Stimulated activated CD8-positive, alpha-beta memory T cell treated with anti-CD3 and anti-CD28 coated beads, Interleukin-15, amount 100 ng/mL, for 24 hours (primary cell): ENCODE measurements around the gene GSTM4.
"Not testable (repeated sequence)": the region's sequence is repeated elsewhere in the genome, so short reads cannot be mapped to it uniquely, and the experiment has no call there.

Experiments
- DNase-seq: peaks from one replicate; pipeline ENCODE4 v3.0.0-alpha.2; 2020; ENCODE audit warnings: low read depth

Gene GSTM4

DNA sequence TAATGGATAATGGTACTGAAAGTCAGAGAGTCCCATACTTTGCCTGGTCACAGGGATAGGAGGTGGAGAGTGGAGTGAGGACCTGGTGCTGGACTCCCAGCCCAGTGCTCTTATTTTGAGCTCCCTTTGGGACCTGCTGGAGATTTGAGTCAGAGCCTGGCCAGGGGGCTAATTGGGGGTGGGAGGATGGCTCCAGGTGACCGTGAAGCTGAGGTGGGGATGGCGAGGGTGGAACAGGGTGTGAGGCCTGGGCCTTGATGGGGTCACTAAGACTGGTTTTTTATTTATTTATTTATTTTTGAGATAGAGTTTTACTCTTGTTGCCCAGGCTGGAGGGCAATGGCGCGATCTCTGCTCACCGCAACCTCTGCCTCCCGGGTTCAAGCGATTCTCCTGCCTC lies 18.5 kb upstream of the GSTM4 start:
- no peak for DNase-seq

GRCh38 chr1:109639063-109639840 lies 16.6 kb upstream of the GSTM4 start:
- DNase-seq, result no peak

GRCh38 chr1:109639841-109640184 lies 16.1 kb upstream of the GSTM4 start:
- DNase-seq, result no peak

DNA sequence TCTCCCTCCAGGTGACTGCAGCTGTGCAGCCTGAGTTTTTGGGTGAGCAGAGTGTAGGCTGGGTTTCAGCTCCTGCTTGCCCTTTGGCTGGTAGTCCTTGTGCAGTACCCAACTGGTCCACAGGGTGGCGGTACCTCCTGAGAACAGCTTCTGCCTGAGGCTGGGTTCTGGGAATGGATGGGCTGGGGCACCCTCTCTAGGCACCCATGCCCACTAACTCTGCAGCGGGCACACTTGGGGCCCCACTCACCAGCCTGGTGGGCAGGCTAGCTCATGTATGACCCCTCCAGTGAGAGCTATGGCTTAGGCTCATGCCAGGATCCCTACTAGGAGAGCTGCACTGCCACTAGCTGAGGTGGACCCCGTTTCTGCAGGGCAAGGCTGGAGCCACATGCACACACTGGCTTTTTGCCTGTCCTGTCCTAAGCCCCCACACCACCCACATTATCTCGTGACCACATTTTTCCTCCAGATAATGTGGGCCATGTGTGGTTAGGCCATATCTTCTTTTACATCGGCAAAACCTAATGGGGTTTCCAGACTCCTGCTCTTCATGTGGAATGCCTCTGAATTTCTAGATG lies 15.5 kb upstream of the GSTM4 start:
- DNase-seq, result peak; percentile 95

DNA sequence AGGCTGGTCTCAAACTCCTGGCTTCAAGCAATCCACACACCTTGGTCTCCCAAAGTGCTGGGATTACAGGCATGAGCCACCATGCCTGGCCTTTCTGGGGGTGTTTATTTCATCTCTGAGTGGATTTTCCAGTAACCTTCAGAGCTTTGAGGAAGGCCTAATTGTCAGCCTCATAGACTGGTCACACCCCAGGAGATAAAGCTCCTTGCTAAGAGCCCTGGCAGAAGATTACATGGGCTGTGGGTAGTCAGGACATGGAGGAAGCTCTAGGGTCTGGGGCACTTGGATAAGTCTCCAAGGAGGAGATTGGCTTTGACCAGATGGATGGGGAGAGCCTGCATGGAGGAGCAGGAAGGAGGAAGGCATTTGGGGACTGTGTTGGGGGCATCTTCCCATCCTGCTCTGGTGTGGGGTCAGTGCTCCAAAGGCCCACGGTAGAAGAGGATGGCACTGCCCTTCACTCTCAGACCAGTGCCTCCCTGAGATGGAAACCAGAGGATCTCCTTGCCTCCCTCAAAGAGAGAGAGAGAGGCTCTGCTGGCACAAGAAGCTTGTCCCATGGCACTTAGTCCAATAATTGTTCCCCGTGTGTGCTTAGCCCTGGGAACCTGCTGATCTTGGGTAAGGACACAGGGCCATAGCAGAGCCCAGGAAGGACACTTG lies 14.7 kb upstream of the GSTM4 start:
- no peak for DNase-seq

GRCh38 chr1:109641861-109642260 lies 14.0 kb upstream of the GSTM4 start:
- DNase-seq, result no peak

DNA sequence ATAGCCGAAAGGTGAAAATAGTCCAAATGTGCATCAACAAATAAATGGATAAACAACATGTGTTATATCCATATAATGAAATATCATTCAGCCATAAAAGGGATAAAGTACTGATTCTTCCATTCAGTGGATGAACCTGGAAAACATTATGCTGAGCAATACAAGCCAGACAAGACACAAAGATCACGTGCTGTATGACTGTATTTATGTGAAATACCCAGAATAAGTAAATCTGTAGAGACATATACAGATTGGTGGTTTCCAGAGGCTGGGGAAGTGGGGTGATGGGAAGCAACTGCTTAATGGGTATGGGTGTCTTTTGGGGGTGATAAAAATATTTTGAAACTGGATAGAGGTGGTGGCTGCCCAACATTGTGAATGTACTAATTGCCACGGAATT lies 13.3 kb upstream of the GSTM4 start:
- DNase-seq, result no peak

DNA sequence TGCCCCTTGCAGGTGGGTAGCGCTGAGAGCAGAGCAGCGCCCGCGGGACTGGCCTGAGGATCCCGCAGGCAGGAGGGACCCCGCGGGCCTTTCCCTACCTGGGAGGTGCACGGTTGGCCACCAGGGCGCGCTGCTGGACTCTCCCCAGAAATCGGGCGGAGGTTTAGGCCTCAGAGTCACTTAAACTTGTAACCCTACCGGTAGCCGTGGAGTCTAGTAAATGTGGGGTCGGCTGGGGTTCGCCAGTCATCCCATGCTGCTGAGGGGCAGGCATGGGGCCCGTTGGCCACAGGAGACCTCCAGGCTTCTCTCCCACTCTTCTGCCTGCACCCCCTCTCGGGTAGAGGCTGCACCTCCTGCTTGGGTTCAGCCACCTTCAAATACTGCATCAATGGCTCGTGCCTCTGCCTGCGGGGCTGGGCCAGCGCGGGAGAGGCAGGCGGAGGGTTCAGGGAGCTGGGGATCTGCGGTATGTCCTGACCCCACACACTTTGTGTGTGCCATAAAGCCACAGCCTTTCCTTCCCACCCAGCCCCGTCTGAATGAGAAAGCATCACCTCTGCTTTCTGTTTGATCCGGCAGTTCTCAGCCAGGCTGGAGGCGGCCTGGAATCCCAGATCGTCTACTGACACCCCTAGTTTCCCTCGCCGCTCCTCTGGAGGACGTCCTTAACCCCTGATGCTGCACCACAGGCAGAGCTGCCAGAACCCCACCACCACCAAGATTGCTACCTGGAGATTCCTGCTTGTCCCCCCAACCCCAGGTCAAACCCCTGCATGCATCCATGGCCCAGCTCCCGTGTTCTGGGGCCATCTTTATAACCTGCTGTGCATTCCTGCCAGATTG lies 12.3 kb upstream of the GSTM4 start:
- peak; percentile 79 for DNase-seq

- no peak for DNase-seq
These were observed 11.2 kb upstream of the GSTM4 start for GRCh38 chr1:109644670-109645069.

DNA sequence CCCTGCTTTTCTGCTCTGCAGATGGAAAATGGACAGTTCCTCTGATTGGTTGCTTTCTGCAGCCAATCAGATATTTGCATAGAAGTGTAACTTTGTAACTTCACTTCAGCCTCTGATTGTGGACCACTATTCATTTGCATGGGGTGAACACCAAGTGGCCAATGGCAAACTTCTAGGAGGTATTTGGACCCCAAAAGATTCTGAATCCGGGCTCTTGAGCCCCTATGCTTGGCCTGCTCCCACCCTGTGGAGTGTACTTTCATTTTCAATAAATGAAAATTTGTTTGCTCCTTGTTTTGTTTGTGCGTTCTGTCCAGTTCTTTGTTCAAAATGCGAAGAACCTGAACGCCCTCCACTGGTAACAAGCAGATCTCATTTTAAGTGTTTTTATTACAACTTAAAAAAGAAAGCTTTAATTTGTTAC lies 6.4 kb upstream of the GSTM4 start:
- no peak for DNase-seq

DNA sequence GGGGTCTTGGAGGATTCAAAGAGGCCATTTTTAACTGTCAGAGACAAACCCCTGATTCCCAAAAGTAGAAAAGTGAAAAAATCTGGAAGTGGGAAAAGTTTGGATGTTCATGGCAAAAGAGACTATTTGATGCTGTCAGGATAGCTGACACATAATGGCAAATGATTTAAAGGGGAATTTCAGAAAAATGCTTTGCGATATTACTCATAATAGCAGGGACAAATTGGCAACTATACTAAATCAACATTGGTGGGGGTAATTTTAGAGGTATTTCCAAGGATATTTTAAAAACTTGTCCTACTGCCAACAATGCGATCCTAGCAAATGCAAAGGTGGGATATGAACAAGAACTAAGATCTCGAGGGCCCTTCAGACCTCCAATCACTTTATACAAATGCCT lies 5.3 kb upstream of the GSTM4 start:
- no peak for DNase-seq

- DNase-seq, result no peak
These were observed 3.5 kb upstream of the GSTM4 start for GRCh38 chr1:109652402-109652801.

DNA sequence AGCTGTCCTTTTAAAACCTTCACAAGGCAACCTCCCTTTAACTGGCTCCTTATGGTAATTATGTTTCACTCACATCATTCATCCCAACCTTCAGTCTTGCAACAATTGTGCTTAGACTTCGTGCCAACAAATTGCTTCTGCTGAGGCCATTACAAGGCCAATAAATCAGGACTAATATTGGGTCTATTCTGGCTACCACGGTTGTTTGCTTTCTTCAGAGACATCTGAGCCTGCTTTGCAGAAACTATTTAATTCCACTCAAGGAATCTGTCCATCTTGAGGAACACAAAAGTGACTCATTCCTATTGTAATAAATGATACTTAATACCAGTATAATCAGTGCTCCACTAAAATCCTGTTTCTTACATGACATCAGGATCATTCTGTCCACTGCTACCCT lies 2.6 kb upstream of the GSTM4 start:
- DNase-seq, result no peak

DNA sequence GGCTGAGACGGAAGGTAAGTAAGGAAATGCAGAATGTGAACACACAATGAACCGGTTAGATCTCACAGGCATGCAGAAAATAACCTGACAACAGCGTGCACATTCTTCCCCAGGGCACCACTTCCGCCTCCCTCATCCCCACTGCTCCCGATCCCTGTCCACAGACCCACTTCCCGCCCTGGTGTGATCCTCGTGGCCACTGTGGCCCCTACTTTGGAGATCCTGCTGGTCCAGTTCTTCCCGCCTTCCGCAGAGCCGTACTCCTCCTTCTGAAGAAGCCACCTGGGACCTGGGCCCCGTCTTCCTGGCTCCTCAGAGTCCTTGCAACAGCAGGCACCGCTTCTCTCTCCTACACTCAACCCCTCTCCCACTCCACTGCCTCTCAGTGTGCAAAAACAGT lies 1.4 kb upstream of the GSTM4 start:
- no peak for DNase-seq

DNA sequence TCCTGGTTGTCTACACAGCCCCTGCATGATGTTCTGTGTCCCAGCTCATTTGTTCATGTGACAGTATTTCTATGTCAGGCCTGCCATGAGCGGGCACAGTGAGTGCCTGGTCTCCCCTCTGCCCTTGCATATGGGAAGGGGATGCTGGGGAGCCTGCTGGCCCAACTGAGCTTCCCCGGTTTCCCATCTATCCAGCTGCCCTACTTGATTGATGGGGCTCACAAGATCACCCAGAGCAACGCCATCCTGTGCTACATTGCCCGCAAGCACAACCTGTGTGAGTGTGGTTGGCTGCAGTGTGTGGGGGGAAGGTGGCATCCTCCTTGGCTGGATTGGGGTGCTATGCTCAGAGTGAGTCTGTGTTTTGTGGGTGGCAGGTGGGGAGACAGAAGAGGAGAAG lies 1.5 kb downstream of the GSTM4 start:
- no peak for DNase-seq

DNA sequence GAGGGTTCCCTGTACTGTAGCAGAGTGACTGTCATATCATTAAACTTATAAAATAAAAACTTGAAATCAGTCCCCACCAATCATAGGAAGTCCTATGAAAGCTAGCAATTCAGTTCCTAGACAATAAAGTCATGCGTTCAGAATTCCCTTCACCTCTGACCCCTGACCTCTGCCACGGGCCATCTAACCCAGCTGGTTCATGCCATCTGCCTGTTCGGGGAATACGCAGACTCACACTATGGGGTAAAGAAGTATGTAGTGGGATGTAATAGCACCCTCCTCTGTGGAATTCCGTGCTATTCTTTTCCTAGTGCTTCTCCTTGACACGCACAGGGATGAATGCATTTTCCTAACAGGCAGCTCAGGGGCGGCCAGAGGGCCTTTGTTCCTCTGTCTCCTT lies 2.1 kb downstream of the GSTM4 start:
- no peak for DNase-seq

- no peak for DNase-seq
These were observed 2.7 kb downstream of the GSTM4 start for GRCh38 chr1:109658533-109659042.

- no peak for DNase-seq
These were observed 3.2 kb downstream of the GSTM4 start for GRCh38 chr1:109659145-109659544.

DNA sequence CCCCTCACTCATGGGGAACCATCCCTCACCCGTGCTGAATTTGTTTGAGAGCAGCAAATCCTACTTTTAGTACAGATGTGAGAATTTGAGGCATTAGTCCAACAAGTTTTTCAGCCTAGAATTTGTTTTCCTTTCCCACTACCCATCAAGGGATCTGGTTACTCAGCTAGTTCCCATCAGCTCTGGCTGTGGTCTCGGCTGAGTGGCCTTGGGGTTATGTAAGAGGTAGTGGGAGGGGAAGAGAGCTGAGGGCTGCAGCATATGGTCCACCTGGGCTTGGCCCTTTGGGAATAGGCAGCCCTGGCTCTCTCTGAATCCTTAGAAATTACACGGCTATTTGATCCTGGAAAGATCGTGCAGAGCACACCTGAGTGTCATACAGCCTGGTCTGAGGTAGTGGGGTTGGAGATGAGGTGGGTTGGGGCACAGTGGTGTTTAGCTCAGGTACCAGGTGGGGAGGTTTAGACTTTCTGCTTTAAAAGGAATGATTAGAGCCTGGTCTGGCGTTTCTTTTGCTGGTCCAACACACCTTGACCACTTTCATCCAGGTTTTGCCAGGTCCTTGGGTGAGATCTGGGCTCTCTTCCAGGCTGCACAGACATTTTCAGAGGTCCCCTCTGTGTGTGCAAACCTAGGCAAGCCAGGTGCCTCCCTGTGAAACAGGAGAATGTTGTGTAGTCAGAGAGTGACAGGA lies 4.2 kb downstream of the GSTM4 start:
- DNase-seq, result no peak

DNA sequence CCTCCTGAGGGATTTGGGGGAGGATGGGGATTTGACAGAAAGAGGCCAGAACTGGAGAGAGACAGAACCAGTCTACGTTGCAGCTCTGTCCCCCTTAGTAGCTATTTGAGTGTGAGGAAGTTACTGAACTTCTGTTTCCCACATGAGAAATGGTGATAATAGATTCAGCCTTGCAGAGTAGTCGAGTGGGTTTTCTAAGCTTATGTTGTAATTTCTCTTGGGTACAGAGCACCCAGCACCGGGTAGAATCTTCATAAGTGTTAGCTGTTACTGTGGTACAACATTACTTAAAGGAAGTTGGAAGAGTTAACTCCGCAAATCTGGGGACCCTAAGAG lies 4.8 kb downstream of the GSTM4 start:
- DNase-seq, result not testable (repeated sequence)

DNA sequence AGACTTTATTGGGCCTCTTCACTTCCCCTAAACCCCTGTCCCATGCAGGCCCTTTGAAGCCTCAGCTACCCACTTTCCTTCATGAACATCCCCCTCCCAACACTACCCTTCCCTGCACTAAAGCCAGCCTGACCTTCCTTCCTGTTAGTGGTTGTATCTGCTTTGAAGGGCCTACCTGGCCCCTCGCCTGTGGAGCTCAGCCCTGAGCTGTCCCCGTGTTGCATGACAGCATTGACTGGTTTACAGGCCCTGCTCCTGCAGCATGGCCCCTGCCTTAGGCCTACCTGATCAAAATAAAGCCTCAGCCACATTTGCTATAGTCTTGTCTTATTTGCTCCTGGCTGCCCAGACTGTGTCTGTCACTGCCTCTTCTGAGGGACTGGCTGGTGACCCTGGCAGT lies 5.5 kb downstream of the GSTM4 start:
- DNase-seq, result no peak

DNA sequence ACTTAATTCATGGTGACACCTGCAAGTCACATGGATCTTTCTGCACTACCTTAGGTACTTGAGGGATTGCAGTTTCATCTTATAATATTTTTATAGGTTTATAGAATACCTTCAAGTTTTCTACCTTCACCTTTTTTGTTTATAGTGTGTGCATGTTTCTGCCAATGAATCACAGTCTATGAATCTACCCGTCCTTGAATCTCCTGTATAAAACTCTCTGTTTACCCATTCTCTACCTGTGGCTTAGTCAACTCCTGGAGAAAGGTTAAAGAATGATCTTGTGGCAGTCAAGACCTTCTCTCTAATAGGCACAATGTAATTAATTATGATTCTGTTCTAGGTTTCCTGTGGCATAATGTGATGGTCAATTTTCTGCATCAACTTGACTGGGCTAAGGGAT lies 8.8 kb downstream of the GSTM4 start:
- no peak for DNase-seq
